Uterus (tissue), 2 donors: Measurements from ENCODE around the gene PTPA.

Experiments
- CTCF ChIP-seq, 4 experiments: fragments of 200-600 bp in 2 of 4; fragments of 450-650 bp in 2 of 4; sonication (generic) in 2 of 4; IDR thresholded peaks; one replicate each; pipeline ENCODE4 v1.5.1; 2016 to 2019; ENCODE audit warnings: antibody characterized with exemption in 4 of 4, mild to moderate bottlenecking in 2 of 4, moderate library complexity in 1 of 4
- POLR2A ChIP-seq, 2 donors: fragments of 450-650 bp; IDR thresholded peaks; one replicate each; pipeline ENCODE4 v1.6.1; 2016; ENCODE audit warnings: antibody characterized with exemption in 2 of 2, mild to moderate bottlenecking in 1 of 2, moderate library complexity in 1 of 2

GRCh38 chr9:129178568-129179382 lies 67.6 kb downstream of the PTPA start:
- TF ChIP-seq CTCF (IDR thresholded peaks at IDR 0.05) (no peak), POLR2A (IDR thresholded peaks at IDR 0.05) (no peak)
